Measurements from ENCODE around the gene RRP8. TPM values are rescaled to one million over a fixed set of nuclear protein-coding genes. Genes with fewer than 3 reads are reported as not detected.

The RRP8 gene
- total and polyA plus RNA-seq, 2 donors (not counting 1 experiment from before 2014, with no cell fraction given): 8.6 to 29.4 TPM

GRCh38 chr11:6623391-6624363, 20.3 kb upstream of the RRP8 start:
- Histone ChIP-seq H2AFZ (ENCODE audit: insufficient read depth, low read depth, low read length, poor library complexity, severe bottlenecking) (no peak overlapping the region), H3K27ac (ENCODE audit: low read length in 2 of 2) (no peak overlapping the region), H3K36me3 (replicated peaks in 1 of 2; ENCODE audit: control extremely low read depth in 1 of 2, control insufficient read depth in 1 of 2, extremely low read depth in 1 of 2, insufficient read depth in 2 of 2, low read length in 1 of 2) (no peaks in the 10 kb centered on the region), H3K9me3 (ENCODE audit: control extremely low read depth in 1 of 3, control insufficient read depth in 2 of 3, insufficient read depth in 1 of 3, low read length in 2 of 3) (no peaks in the 10 kb centered on the region), H3K4me3 (ENCODE audit: control extremely low read depth in 1 of 5, extremely low read depth in 1 of 5, insufficient read depth in 1 of 5, low read depth in 2 of 5, low read length in 4 of 5) (no peak overlapping the region), H3K9ac (ENCODE audit: low read length) (no peak overlapping the region), H4K20me1 (ENCODE audit: control insufficient read depth, insufficient read depth, low read length, poor library complexity, severe bottlenecking) (no peaks in the 10 kb centered on the region), H3K4me2 (replicated peaks; ENCODE audit: low read depth, low read length, poor library complexity, severe bottlenecking) (no peak overlapping the region), H3K27me3 (replicated peaks in 1 of 4; ENCODE audit: control extremely low read depth in 1 of 4, control insufficient read depth in 3 of 4, insufficient read depth in 4 of 4, low read length in 3 of 4) (no peaks in the 10 kb centered on the region), H3K79me2 (ENCODE audit: control insufficient read depth, insufficient read depth, low read length) (peaks cover 6% of the 10 kb centered on the region), H3K4me1 (ENCODE audit: control insufficient read depth in 2 of 2, insufficient read depth in 2 of 2, low read length in 2 of 2) (peaks cover 22 to 24% of the 10 kb centered on the region in 2 donors)
- Mint-ChIP-seq H3K27ac (no peak overlapping the region), H3K4me1 (peaks cover 20% of the 10 kb centered on the region), H3K27me3 (no peaks in the 10 kb centered on the region), H3K9me3 (ENCODE audit: insufficient read depth) (no peaks in the 10 kb centered on the region), H3K4me3 (no peak overlapping the region)
- TF ChIP-seq CTCF (IDR thresholded peaks at IDR 0.05): no peak
- TF ChIP-seq EZH2 (IDR thresholded peaks at IDR 0.05; ENCODE audit: borderline replicate concordance, insufficient read depth, low read depth, low read length, poor library complexity, severe bottlenecking): no peak
- WGBS (ENCODE audit: insufficient coverage): 95% methylated on average over 31 of the region's 31 CpGs
- ChIA-PET CTCF (interaction anchor here (1.1 kb wide), 2 partner anchors 44 to 132 kb away, joined by 3 to 4 read pairs; no protein-coding TSS in a partner anchor), POLR2A (no interaction called here)
- no peak for ATAC-seq (ENCODE audit: low read depth)
- intact Hi-C loops (cut with micrococcal nuclease): no loop called here
- DNase-seq: no peak

Measured in B cell (primary cell).